Cardiac muscle cell (in vitro differentiated cells and primary cell): ENCODE data around the gene MYH9. TPM values are rescaled to one million over a fixed set of nuclear protein-coding genes. Genes with fewer than 3 reads are reported as not detected.

ENCODE experiments used
- DNase-seq, 2 donors: peaks; one replicate each; pipeline versions ENCODE4 v3.0.0 to v3.0.0-alpha.2; 2010 to 2017; ENCODE audit warnings: low read depth in 1 of 2, low spot score in 1 of 2
- H3K27ac ChIP-seq: fragments of 200-600 bp; sonication (generic); 2 replicates; pipeline ENCODE4 v1.5.1; 2016
- H3K27me3 ChIP-seq: fragments of 200-600 bp; sonication (generic); 2 replicates; pipeline ENCODE4 v1.6.0; 2016; ENCODE audit warnings: control low read depth
- H3K36me3 ChIP-seq: fragments of 200-600 bp; sonication (generic); 2 replicates; pipeline ENCODE4 v1.5.1; 2016; ENCODE audit warnings: control low read depth
- H3K4me1 ChIP-seq: fragments of 200-600 bp; sonication (generic); 2 replicates; pipeline ENCODE4 v1.8.1; 2017; ENCODE audit warnings: low read depth, mild to moderate bottlenecking, mixed run types
- H3K4me3 ChIP-seq: fragments of 200-600 bp; sonication (generic); 2 replicates; pipeline ENCODE4 v1.5.1; 2016; ENCODE audit warnings: mild to moderate bottlenecking
- H3K9me3 ChIP-seq: fragments of 200-600 bp; sonication (generic); 2 replicates; pipeline ENCODE4 v1.5.1; 2017; ENCODE audit warnings: low read depth, mild to moderate bottlenecking, control low read depth
- CTCF ChIP-seq: IDR thresholded peaks from 2 replicates; pipeline ENCODE4 v1.5.1; 2012; ENCODE audit warnings: low read depth, mild to moderate bottlenecking, low read length
- polyA plus RNA-seq: library from polyadenylated mRNA; unstranded; fragments of >200 nt; fragmentation: Nextera tagmentation; extraction: Ambion mirVana; gene quantifications from 2 replicates; pipeline ENCODE4 v1.2.1, GENCODE V29; 2016
- total RNA-seq: library from RNA; depleted of rRNA; stranded (reverse); fragments of >200 nt; gene quantifications from 2 replicates; pipeline ENCODE4 v1.2.3, GENCODE V29; 2016

MYH9 gene
- 131 and 174 TPM in 2 replicates for total RNA-seq
- polyA plus RNA-seq, result 88.7 and 98.0 TPM in 2 replicates

- Histone ChIP-seq H3K27me3 (no peaks in the 10 kb centered on the region), H3K9me3 (no peaks in the 10 kb centered on the region), H3K4me1 (peaks cover 16% of the 10 kb centered on the region), H3K4me3 (peak within 1 kb of the TSS; percentile 54), H3K27ac (peak within 1 kb of the TSS; percentile 96), H3K36me3 (no peaks in the 10 kb centered on the region)
- TF ChIP-seq CTCF, result no peak
- DNase-seq, result peak; percentile 100
These were observed at the start of gene MYH9 for GRCh38 chr22:36387959-36388726. Gene MYH9, minus strand, starts transcription at chr22:36387967. Its CDS starts 38,731 bp downstream, at chr22:36349236.

- no peak for TF ChIP-seq CTCF
- H3K27ac ChIP-seq, result peak overlapping the region; percentile 60
These were observed 48.0 kb upstream of the MYH9 start for GRCh38 chr22:36435516-36436415.

GRCh38 chr22:36433318-36434231 is 45.8 kb upstream of the MYH9 start:
- Histone ChIP-seq H3K4me3 (no peak overlapping the region), H3K27ac (peak overlapping the region; percentile 80), H3K36me3 (no peaks in the 10 kb centered on the region), H3K27me3 (no peaks in the 10 kb centered on the region), H3K4me1 (peaks cover 37% of the 10 kb centered on the region), H3K9me3 (no peaks in the 10 kb centered on the region)
- no peak for DNase-seq
- no peak for TF ChIP-seq CTCF

More at GRCh38 chr22:36435516-36436415, 48.0 kb upstream of the MYH9 start:
- DNase-seq, result peak in 1 of 2 donors; percentile 67
- Histone ChIP-seq H3K4me1 (peaks cover 37% of the 10 kb centered on the region), H3K9me3 (no peaks in the 10 kb centered on the region), H3K36me3 (no peaks in the 10 kb centered on the region), H3K4me3 (no peak overlapping the region), H3K27me3 (no peaks in the 10 kb centered on the region)

- Histone ChIP-seq H3K4me3 (no peak overlapping the region), H3K36me3 (no peaks in the 10 kb centered on the region), H3K4me1 (peaks cover 37% of the 10 kb centered on the region), H3K27me3 (no peaks in the 10 kb centered on the region), H3K9me3 (no peaks in the 10 kb centered on the region), H3K27ac (peak overlapping the region; percentile 80)
- no peak for TF ChIP-seq CTCF
- peak; percentile 33 to 77 for DNase-seq
These were observed 45.0 kb upstream of the MYH9 start for GRCh38 chr22:36432592-36433317.
